HUES6 (cell line): ENCODE measurements around the gene ST3GAL4.
"Not testable (repeated sequence)": the region's sequence is repeated elsewhere in the genome, so short reads cannot be mapped to it uniquely, and the experiment has no call there.

ENCODE experiments used
- H3K27ac ChIP-seq: 2 replicates; pipeline ENCODE4 v1.7.0; 2013; ENCODE audit warnings: low read depth, mild to moderate bottlenecking, low read length, inconsistent platforms
- H3K27me3 ChIP-seq: 2 replicates; pipeline ENCODE4 v1.6.1; 2013; ENCODE audit warnings: low read length; ENCODE audit not compliant: control insufficient read depth, insufficient read depth
- H3K36me3 ChIP-seq: 2 replicates; pipeline ENCODE4 v1.6.1; 2013; ENCODE audit warnings: low read length; ENCODE audit not compliant: control insufficient read depth, insufficient read depth
- H3K4me1 ChIP-seq: 2 replicates; pipeline ENCODE4 v1.6.1; 2013; ENCODE audit warnings: low read length; ENCODE audit not compliant: control insufficient read depth, insufficient read depth
- H3K4me3 ChIP-seq: 2 replicates; pipeline ENCODE4 v1.5.1; 2013; ENCODE audit warnings: low read depth, low read length
- H3K9ac ChIP-seq: one replicate; pipeline ENCODE4 v1.6.1; 2013; ENCODE audit warnings: mild to moderate bottlenecking, low read length
- H3K9me3 ChIP-seq: 2 replicates; pipeline ENCODE4 v1.6.1; 2013; ENCODE audit warnings: low read depth, low read length; ENCODE audit not compliant: control insufficient read depth, insufficient read depth

The ST3GAL4 gene

GRCh38 chr11:126339073-126339862, 16.2 kb upstream of the ST3GAL4 start:
- peaks cover 10% of the 10 kb centered on the region; the same call in 1 of the 2 replicates for H3K4me1 ChIP-seq
- no peak overlapping the region for H3K9ac ChIP-seq
- no peak overlapping the region for H3K27ac ChIP-seq
- no peaks in the 10 kb centered on the region for H3K9me3 ChIP-seq
- no peaks in the 10 kb centered on the region for H3K27me3 ChIP-seq
- peaks cover 45% of the 10 kb centered on the region for H3K36me3 ChIP-seq
- H3K4me3 ChIP-seq, result no peak overlapping the region

- H3K27ac ChIP-seq, result no peak overlapping the region
- peaks cover 15% of the 10 kb centered on the region; the same call in 1 of the 2 replicates for H3K4me1 ChIP-seq
- no peak overlapping the region for H3K9ac ChIP-seq
Measured at GRCh38 chr11:126339863-126340434, 15.5 kb upstream of the ST3GAL4 start.

GRCh38 chr11:126340960-126341606, 14.4 kb upstream of the ST3GAL4 start:
- Histone ChIP-seq H3K27ac (no peak overlapping the region), H3K4me1 (peaks cover 26% of the 10 kb centered on the region), H3K27me3 (no peaks in the 10 kb centered on the region), H3K9me3 (no peaks in the 10 kb centered on the region), H3K9ac (no peak overlapping the region), H3K36me3 (peaks cover 53% of the 10 kb centered on the region), H3K4me3 (no peak overlapping the region)

More at GRCh38 chr11:126339863-126340434, 15.5 kb upstream of the ST3GAL4 start:
- Histone ChIP-seq H3K9me3 (no peaks in the 10 kb centered on the region), H3K4me3 (no peak overlapping the region), H3K36me3 (peaks cover 49% of the 10 kb centered on the region), H3K27me3 (no peaks in the 10 kb centered on the region)

GRCh38 chr11:126341760-126342161, 13.7 kb upstream of the ST3GAL4 start:
- Histone ChIP-seq H3K4me3 (no peak overlapping the region), H3K36me3 (peaks cover 51% of the 10 kb centered on the region), H3K27me3 (no peaks in the 10 kb centered on the region), H3K9me3 (no peaks in the 10 kb centered on the region), H3K9ac (no peak overlapping the region), H3K4me1 (peaks cover 26% of the 10 kb centered on the region), H3K27ac (no peak overlapping the region)

GRCh38 chr11:126343051-126343450, 12.4 kb upstream of the ST3GAL4 start:
- no peaks in the 10 kb centered on the region for H3K27me3 ChIP-seq
- peaks cover 31% of the 10 kb centered on the region for H3K4me1 ChIP-seq
- H3K36me3 ChIP-seq, result peaks cover 50% of the 10 kb centered on the region
- no peaks in the 10 kb centered on the region for H3K9me3 ChIP-seq
- H3K4me3 ChIP-seq, result no peak overlapping the region
- no peak overlapping the region for H3K27ac ChIP-seq
- H3K9ac ChIP-seq, result no peak overlapping the region

GRCh38 chr11:126344141-126345080, 11.1 kb upstream of the ST3GAL4 start:
- Histone ChIP-seq H3K27ac (no peak overlapping the region), H3K36me3 (peaks cover 38% of the 10 kb centered on the region), H3K4me1 (peaks cover 42% of the 10 kb centered on the region), H3K27me3 (no peaks in the 10 kb centered on the region), H3K9me3 (no peaks in the 10 kb centered on the region), H3K9ac (no peak overlapping the region), H3K4me3 (no peak overlapping the region)

GRCh38 chr11:126345283-126345682, 10.2 kb upstream of the ST3GAL4 start:
- peaks cover 32% of the 10 kb centered on the region for H3K36me3 ChIP-seq
- H3K9ac ChIP-seq, result no peak overlapping the region
- H3K4me1 ChIP-seq, result peaks cover 42% of the 10 kb centered on the region
- H3K27me3 ChIP-seq, result no peaks in the 10 kb centered on the region
- H3K27ac ChIP-seq, result no peak overlapping the region
- no peaks in the 10 kb centered on the region for H3K9me3 ChIP-seq
- no peak overlapping the region for H3K4me3 ChIP-seq

- Histone ChIP-seq H3K36me3 (peaks cover 32% of the 10 kb centered on the region), H3K4me1 (peaks cover 42% of the 10 kb centered on the region), H3K9me3 (no peaks in the 10 kb centered on the region), H3K27ac (no peak overlapping the region), H3K4me3 (no peak overlapping the region), H3K27me3 (no peaks in the 10 kb centered on the region), H3K9ac (no peak overlapping the region)
Measured at GRCh38 chr11:126345759-126346585, 9.5 kb upstream of the ST3GAL4 start.

- H3K4me1 ChIP-seq, result peaks cover 42% of the 10 kb centered on the region
- H3K27me3 ChIP-seq, result no peaks in the 10 kb centered on the region
- no peak overlapping the region for H3K27ac ChIP-seq
- peaks cover 28% of the 10 kb centered on the region for H3K36me3 ChIP-seq
- H3K9me3 ChIP-seq, result no peaks in the 10 kb centered on the region
- no peak overlapping the region for H3K4me3 ChIP-seq
- H3K9ac ChIP-seq, result no peak overlapping the region
Measured at GRCh38 chr11:126346586-126346940, 8.9 kb upstream of the ST3GAL4 start.

GRCh38 chr11:126346946-126347345, 8.5 kb upstream of the ST3GAL4 start:
- H3K27me3 ChIP-seq, H3K9ac ChIP-seq, H3K9me3 ChIP-seq, H3K27ac ChIP-seq, H3K4me3 ChIP-seq: not testable (repeated sequence)
- H3K36me3 ChIP-seq, result peaks cover 28% of the 10 kb centered on the region
- peaks cover 42% of the 10 kb centered on the region for H3K4me1 ChIP-seq
